ENCODE data around the gene CHCHD10.

The CHCHD10 gene

DNA sequence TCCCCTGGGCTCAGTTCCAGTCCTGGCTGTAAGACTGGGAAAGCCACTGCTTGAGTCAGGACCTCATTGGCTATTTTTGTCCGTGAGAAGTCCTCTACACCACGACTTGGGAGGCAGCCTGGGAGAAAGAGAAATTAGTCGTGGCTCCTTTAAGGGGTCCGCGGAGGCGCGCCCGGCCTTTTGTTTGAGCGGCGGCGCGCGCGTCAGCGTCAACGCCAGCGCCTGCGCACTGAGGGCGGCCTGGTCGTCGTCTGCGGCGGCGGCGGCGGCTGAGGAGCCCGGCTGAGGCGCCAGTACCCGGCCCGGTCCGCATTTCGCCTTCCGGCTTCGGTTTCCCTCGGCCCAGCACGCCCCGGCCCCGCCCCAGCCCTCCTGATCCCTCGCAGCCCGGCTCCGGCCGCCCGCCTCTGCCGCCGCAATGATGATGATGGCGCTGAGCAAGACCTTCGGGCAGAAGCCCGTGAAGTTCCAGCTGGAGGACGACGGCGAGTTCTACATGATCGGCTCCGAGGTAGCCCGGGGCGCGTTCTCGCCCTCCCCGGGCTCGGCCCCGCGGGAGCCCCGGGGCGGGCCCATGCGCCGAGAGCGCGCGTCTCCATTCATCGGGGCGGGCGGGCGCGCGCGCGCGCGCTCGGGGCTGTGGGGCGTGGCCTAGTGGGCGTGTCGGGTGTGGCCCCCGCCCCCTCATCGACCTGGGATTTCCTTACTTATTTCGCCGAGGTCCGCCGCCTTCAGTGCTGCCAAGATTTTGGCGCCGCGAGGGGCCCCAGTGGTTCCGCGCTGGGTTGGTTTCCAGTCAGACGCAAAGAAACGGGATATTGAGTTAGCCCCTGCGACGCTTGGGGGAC lies 19.2 kb upstream of the CHCHD10 start, which contains the start of gene SMARCB1:
SMARCB1 (plus strand) TSS at position 215 of the 848 bp plus-strand sequence; CDS start at position 419, 204 bp downstream.
- peak; percentile 95 for DNase-seq

DNA sequence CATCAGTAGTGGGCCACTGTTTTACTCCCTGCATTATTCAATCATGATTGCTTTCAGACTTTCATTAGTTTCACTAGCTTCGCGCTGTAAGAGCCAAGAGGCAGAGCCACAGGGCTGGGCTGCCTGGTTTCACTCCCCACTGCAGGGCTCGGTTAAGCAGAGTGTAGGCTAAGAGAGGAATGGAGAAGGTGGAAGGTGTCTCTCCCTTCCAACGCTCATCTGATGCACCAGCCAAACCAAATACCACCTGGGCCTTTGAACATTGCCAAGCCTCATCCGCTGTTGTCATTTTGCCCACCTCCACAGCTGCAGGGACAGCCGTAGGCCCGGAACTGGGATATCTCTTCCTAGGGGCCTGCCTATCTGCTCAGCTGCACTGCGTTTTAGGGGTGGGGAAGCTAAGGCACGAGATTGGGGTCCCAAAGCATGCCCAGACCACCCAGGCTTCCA lies 18.5 kb upstream of the CHCHD10 start:
- no peak for DNase-seq

DNA sequence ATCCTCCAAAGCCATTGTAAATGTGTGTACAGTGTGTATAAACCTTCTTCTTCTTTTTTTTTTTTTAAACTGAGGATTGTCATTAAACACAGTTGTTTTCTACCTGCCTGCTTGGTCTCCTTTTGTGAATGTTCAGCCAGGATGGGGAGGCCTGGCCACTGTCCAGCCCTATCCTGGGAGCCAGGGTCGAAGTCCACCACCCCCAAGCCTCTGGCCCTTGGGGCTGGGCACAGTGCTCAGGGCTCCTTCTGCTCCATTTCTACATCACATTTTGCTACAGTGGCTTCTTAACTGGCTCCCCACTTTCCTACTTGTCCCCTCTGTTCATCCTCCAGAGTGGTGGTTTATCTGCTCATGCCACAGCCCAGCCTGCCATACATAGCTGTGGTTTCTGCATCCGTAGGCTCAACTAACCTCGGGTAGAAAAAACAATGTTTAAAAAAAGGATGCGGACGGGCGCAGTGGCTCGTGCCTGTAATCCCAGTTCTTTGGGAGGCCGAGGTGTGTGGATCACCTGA lies 16.5 kb upstream of the CHCHD10 start:
- no peak for DNase-seq

- no peak for DNase-seq
Observed at GRCh38 chr22:23783265-23784150, 15.7 kb upstream of the CHCHD10 start.

DNA sequence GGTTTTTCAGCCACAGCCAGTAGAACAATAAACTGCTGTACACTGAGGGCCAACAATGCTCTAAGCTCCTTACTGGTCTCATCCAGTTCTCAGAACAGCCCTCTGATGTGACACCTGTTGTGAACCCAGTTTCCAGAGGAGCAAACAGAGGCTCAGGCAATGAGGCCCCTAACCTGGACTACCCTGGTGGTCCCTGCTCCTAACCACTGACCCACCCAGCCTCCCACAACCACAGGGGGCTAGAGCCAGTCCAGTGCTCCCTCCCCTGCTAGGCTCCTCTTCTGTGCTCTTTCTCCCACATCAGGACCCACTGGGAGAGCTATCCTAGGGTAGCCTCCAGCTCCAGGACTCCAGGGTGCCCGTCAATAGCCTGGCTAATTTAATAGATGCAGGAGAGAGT lies 14.9 kb upstream of the CHCHD10 start:
- DNase-seq, result no peak

GRCh38 chr22:23782252-23782651 lies 14.5 kb upstream of the CHCHD10 start:
- DNase-seq, result no peak

DNA sequence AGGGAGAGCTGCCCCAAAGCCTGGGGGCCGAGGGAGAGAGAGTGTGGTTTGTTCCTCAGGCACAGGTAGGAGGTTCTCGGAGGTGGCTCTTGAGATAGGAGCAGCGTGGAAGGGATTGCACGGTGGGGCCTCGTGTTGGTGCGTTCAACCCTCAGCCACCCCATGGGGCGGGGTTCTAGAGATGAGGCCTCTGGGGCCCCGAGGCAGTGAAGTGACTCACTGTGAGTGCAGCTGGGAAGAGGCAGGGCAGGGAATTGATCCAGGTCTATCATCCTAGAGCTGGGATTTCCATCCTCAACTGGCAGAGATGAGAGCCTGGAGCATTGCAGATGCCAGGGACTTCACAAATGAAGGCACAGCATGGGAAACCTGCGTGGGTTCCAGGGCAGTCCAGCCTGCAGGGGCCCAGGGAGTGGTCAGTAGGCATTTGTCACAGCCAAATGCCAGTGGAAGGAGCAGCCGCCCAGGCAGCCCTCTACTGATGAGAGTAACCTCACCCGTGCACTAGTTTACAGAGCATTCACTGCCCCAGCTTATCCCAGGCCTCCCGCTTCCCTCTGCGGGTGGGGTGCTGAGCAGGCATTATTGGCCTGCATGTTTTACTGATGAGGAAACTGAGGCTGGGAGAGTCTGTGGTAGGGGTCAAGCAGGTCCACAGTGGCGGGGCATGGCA lies 13.9 kb upstream of the CHCHD10 start:
- no peak for DNase-seq

- DNase-seq, result no peak
Observed at GRCh38 chr22:23781065-23781464, 13.3 kb upstream of the CHCHD10 start.

GRCh38 chr22:23780146-23780748 lies 12.5 kb upstream of the CHCHD10 start:
- DNase-seq, result no peak

DNA sequence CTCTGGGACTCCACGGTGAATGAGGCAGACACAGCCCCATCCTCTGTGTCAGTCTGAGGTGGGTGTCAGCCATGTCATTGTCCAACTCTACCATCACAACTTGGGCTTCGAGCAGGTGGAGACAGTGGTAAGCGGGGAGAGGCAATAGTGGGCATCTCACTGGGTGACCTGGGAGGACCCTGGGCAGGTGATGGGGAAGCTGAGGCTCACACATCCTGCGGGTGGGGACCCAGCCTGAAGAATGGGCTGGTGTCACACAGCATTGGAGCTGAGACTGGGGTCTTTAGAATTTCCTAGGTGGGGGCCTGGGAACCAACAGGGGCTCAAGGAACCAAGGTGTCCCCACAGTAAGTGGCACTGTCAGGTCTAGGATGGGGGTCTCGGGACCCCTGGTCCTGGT lies 12.0 kb upstream of the CHCHD10 start:
- no peak for DNase-seq

DNA sequence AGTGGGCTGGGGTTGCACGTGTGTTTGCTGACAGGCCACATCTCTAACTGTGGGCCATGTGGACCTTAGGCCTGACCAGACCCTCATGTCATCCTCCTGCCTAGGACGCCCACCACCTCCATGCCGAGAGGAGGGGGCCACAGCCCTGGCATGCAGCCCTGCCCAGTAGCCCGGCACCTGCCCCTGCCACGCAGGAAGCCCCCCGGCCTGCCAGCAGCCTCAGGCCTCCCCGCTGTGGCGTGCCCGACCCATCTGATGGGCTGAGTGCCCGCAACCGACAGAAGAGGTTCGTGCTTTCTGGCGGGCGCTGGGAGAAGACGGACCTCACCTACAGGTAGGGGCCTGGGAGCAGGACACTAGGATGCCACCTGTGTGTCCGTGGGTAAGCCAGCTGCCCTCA lies 11.3 kb upstream of the CHCHD10 start:
- no peak for DNase-seq

- DNase-seq, result no peak
Observed at GRCh38 chr22:23778577-23778900, 10.8 kb upstream of the CHCHD10 start.

DNA sequence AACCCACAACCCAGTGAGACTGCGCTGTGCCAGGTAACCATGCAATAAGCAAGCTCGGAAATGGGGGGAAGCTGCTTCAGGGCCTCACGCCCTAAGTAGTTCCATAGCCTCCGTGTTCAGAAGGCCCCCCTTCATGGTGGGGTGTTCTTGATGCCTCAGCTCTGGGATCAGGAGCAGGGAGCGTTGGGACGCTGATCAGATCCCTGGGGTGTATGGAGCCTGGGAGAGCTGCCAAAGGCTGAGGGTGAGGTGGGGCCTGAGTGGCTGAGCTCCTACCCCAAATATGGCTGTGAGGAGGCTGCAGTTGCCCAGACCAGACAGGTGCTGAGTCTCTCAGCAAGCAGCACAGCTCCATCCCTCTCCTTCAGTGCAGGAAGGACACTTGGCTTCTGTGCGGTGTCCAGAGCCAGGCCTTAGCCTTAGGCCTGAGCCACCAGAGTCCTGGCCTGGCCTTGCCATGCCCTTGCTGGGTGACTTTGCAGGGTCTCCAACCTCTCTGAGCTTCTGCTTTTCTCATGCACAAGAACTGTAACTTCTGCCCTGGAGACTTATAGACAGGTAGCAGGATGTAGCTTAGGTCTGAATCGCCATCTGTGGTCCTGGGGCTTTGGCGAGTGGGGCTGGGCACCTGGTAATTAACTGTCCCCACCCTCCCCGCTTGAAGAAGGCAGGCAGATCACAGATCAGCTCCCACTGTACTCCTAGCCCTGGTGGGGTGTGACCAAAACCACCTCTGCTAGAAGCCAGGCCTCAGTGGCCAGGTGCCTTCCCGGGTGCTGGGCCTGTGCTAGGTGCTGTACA lies 10.2 kb upstream of the CHCHD10 start:
- DNase-seq, result peak; percentile 49

DNA sequence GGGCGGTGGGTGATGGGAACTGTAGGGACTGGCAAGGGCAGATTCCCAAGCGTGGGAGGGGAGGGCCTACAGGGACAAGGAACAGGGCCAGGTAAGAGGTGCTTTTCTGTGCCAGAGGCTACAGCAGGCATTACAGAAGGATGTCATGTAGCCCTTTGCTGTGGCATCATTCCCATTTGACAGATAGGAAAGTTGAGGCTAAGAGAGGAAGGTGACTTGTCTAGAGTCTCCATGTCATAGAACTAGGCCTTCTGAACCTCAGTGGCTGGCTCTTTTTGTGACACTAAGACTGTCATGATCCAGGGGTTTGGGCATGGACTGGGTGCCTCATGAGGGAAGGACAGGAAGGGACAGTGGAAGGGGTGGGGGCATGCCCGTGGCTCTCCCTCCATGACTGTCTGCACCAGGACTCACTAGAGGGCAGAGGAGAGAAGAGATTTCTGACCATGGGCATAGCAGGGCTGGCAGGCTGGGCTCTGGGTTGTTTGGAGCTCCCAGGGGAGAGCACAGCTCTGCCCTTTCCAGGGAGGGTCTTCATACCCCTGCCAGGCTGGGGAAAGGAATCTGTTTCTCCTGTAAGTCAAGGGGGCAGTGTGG lies 8.1 kb upstream of the CHCHD10 start:
- DNase-seq, result peak; percentile 24

DNA sequence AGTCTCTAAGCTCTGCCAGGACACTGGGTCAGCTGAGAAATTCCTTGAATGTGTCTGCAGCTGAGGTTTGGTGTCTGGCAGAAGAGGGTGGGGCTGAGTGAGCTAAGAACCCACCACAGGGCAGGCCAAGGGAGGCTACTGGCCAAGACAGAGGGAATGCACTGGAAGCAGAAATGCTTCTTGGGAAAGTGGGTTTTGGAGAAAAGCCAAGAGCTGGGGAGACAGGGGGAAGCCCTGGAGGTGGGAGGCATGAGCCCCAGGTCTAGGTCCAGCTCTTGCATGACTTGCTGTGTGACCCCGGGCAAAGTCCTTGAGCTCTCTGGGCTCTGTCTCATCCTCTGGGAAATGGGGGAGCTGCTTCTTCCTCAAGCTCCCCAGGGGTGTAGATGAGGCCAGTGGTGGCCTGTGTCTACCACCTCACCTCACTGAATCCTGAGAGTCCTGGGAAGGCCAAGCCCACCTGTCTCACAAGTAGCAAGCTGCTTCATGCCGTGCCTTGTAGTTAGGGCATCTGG lies 7.2 kb upstream of the CHCHD10 start:
- no peak for DNase-seq

- DNase-seq, result no peak
Observed at GRCh38 chr22:23774114-23774921, 6.5 kb upstream of the CHCHD10 start.

DNA sequence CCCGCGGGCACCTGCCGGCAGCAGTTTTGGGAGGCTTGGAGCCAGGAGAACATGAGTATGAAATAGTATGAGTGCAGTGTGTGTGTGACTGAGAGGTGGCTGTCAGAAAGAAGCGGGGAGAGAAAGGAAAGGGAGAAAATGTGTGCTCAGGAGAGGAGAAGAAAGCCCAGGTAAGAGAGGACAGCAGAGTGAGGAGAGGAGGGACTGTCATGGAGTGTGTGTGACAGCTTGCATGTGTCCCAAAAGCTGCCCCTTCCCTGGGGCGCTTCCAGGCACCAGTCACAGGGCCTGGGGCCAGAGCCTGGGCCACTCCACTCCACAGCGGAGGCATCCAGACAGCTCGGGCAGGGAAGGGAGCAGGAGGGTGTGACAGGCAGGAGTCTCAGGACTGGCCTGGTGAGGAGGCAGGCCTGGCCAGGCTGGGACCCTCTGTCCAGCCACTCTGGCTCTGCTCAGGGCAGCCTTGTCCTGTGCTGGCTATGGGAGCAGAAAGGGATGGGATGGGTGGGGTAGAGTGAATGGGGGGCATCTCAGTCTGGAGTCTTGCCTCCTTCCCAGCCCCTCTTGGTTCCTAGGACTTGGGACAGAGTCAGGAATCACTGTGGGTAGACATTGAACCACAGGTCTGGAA lies 5.8 kb upstream of the CHCHD10 start:
- no peak for DNase-seq

DNA sequence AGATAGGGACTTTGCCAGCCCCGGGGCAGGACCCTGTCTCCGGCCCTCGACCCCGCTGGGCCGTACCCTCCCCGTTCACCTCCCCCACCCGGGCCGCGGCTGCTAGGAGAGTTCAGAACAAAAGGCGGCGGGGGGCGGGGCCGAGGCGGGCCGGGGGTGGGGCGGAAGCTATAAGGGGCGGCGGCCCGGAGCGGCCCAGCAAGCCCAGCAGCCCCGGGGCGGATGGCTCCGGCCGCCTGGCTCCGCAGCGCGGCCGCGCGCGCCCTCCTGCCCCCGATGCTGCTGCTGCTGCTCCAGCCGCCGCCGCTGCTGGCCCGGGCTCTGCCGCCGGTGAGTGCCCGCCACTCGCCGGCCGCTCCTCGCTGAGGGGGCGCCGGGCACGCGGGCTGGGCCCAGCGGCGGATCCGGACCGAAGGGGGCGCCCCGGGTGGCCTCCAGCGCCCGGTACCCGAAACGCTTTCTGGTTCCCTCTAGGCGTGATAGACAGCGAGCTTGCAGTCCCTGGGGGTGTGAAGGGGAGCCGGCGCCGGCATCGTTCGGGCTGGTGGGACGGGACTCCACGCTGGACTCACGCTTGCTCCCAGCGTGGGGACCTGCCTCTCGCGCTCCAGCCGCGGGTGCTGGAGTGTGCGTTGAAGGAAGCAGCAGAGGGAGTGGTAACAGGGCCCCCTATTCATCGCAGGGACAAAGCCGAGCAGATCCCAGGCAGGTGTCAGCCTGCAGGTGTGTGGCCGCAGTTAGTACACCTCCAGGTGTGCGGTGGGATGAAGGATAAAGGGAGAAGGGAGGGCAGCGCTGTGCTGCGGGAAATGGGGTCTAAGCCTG lies 5.1 kb upstream of the CHCHD10 start, which contains the start of gene MMP11:
MMP11 (plus strand) TSS at position 201 of the 825 bp plus-strand sequence; CDS start at position 223, 22 bp downstream.
- peak; percentile 85 for DNase-seq

DNA sequence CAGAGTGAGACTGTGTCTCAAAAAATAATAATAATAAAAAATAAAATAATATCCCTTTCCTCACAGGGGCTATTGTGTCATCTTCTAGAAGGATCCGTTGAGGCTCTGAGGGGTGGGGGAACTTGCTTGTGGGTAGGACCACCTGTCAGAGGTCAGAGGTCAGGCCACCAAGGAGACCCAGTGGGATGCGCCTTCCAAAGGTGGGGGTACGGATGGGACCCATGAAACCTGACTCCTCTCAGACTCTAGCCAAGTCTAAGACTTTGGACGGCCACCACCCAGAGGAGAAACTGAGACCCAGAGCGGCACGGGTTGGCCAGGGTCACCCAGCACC lies 4.5 kb upstream of the CHCHD10 start:
- DNase-seq, result no peak
